ENCODE results near the gene SALL4. TPM values are rescaled to one million over a fixed set of nuclear protein-coding genes. Genes with fewer than 3 reads are reported as not detected.

SALL4 gene
- total and polyA plus RNA-seq, 2 of the 8 experiments (the other 6 are each of a cell fraction or from before 2014, with no cell fraction given) = 108 to 235 TPM

DNA sequence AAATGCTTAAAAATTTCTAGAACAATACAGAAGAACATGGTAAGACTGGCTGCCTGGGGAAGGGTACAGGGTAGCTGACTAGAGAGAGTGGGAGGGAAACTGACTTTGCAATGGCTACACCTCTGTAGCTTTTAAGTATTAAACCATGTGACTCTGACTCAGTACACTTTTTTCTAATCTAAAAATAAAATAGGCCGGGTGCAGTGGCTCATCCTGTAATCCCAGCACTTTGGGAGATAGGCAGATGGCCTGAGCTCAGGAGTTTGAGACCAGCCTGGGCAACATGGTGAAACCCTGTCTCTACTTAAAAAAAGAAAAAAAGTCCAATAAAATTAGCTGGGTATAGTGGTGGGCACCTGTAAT, 52.7 kb downstream of the SALL4 start:
- H3K79me1 ChIP-seq (ENCODE audit: low read depth, low read length) = no peaks in the 10 kb centered on the region
- H3K9me3 ChIP-seq (ENCODE audit: insufficient read depth in 2 of 2, low read depth in 1 of 2, low read length in 1 of 2) = no peaks in the 10 kb centered on the region
- peaks cover 0 to 3% (median 0%) of the 10 kb centered on the region in 4 experiments; a peak in 3 of 7 replicates for H3K4me1 ChIP-seq (replicated peaks in 1 of 4; ENCODE audit: control insufficient read depth in 3 of 4, insufficient read depth in 4 of 4, low read length in 3 of 4)
- H3K14ac ChIP-seq (ENCODE audit: insufficient read length) = no peak overlapping the region
- H3K4ac ChIP-seq (replicated peaks; ENCODE audit: insufficient read length, low read depth, low read length) = no peak overlapping the region
- FAIRE-seq (no peak), DNase-seq (ENCODE audit: low read depth in 1 of 2, low spot score in 2 of 2) (no peak)
- no peak overlapping the region for H3K4me2 ChIP-seq (ENCODE audit: insufficient read depth in 1 of 2, low read depth in 2 of 2, low read length in 2 of 2)
- TF ChIP-seq SIX5 (IDR thresholded peaks at IDR 0.05; ENCODE audit: low read depth, low read length) = no peak
- TF ChIP-seq MAFK (IDR thresholded peaks at IDR 0.05; ENCODE audit: low read depth, low read length) = no peak
- no peak for TF ChIP-seq PHF8 (conservative IDR thresholded peaks at IDR 0.05; ENCODE audit: low read depth, low read length)
- TF ChIP-seq CHD1 (IDR thresholded peaks at IDR 0.05; ENCODE audit: low read depth, low read length) = no peak
- TF ChIP-seq, protein P1, sequence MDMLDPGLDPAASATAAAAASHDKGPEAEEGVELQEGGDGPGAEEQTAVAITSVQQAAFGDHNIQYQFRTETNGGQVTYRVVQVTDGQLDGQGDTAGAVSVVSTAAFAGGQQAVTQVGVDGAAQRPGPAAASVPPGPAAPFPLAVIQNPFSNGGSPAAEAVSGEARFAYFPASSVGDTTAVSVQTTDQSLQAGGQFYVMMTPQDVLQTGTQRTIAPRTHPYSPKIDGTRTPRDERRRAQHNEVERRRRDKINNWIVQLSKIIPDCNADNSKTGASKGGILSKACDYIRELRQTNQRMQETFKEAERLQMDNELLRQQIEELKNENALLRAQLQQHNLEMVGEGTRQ (IDR thresholded peaks at IDR 0.05; ENCODE audit: low read length) = no peak
- no peak for TF ChIP-seq CREB1 (IDR thresholded peaks at IDR 0.05)
- TF ChIP-seq JUND (IDR thresholded peaks at IDR 0.05; ENCODE audit: low read length) = no peak
- no peak for TF ChIP-seq SP2 (IDR thresholded peaks at IDR 0.05; ENCODE audit: low read length)
- TF ChIP-seq ZNF274 (IDR thresholded peaks at IDR 0.05; ENCODE audit: borderline replicate concordance, extremely low read depth, low read length) = no peak
- no peak for TF ChIP-seq EP300 (IDR thresholded peaks at IDR 0.05; ENCODE audit: borderline replicate concordance in 1 of 2, low read depth in 2 of 2, low read length in 2 of 2)
- H3K79me2 ChIP-seq (ENCODE audit: control insufficient read depth in 1 of 2, insufficient read depth in 2 of 2, low read length in 2 of 2) = no peaks in the 10 kb centered on the region
- H3K27me3 ChIP-seq (replicated peaks in 1 of 4; ENCODE audit: control insufficient read depth in 3 of 4, extremely low read depth in 1 of 4, insufficient read depth in 3 of 4, low read length in 3 of 4) = no peaks in the 10 kb centered on the region
- H4K8ac ChIP-seq (ENCODE audit: extremely low read depth, insufficient read depth, low read length) = no peak overlapping the region
- no peak overlapping the region for H3K9ac ChIP-seq (replicated peaks in 1 of 4; ENCODE audit: extremely low read depth in 1 of 4, low read depth in 3 of 4, low read length in 3 of 4)
- H3K23me2 ChIP-seq (ENCODE audit: low read depth, low read length) = no peaks in the 10 kb centered on the region
- H2BK120ac ChIP-seq (replicated peaks; ENCODE audit: low read depth, low read length) = no peak overlapping the region
- H2BK5ac ChIP-seq (ENCODE audit: low read depth, low read length) = no peak overlapping the region
- no peak overlapping the region for H2BK12ac ChIP-seq (ENCODE audit: low read depth, low read length)
- H3K36me3 ChIP-seq (ENCODE audit: control insufficient read depth in 2 of 4, insufficient read depth in 4 of 4, low read length in 3 of 4) = no peaks in the 10 kb centered on the region
- WGBS, 2 experiments (ENCODE audit: extremely low coverage in 1 of 2, insufficient coverage in 1 of 2, insufficient read length in 1 of 2, insufficient replicate concordance in 2 of 2, low coverage in 1 of 2, low lambda C conversion rate in 2 of 2, missing lambda C conversion rate in 1 of 2) = 86% methylated on average over 1 of the region's 1 CpG; no CpG with 5 or more reads in 1 of the 2 experiments
- no peak overlapping the region for H3K27ac ChIP-seq (ENCODE audit: low read depth, low read length)
- CTCF ChIA-PET (ENCODE audit: partially characterized antibody) = interaction anchor here (1.0 to 1.4 kb wide), 3 partner anchors 20 to 140 kb away, joined by 3 to 6 read pairs (median 4); no protein-coding TSS in a partner anchor
- no peak overlapping the region for H3K18ac ChIP-seq (ENCODE audit: extremely low read depth, low read length)
- no peak overlapping the region for H3K23ac ChIP-seq (ENCODE audit: insufficient read length)
- H2BK15ac ChIP-seq (ENCODE audit: low read length) = no peak overlapping the region
- H4K91ac ChIP-seq (replicated peaks; ENCODE audit: insufficient read length, low read length) = no peak overlapping the region
- POLR2A ChIA-PET (ENCODE audit: partially characterized antibody) = interaction anchor here (0.9 kb wide), 1 partner anchor 18 kb away, joined by 3 read pairs; no protein-coding TSS in a partner anchor
- H4K20me1 ChIP-seq (replicated peaks in 1 of 2; ENCODE audit: control insufficient read depth in 1 of 2, insufficient read depth in 2 of 2, low read length in 2 of 2) = no peaks in the 10 kb centered on the region
- no peak overlapping the region for H2AFZ ChIP-seq (ENCODE audit: low read length)
- H2BK20ac ChIP-seq (ENCODE audit: low read length) = no peak overlapping the region
- H3K56ac ChIP-seq (replicated peaks; ENCODE audit: insufficient read length, low read depth, low read length) = no peak overlapping the region
- no peak overlapping the region for H3K4me3 ChIP-seq (ENCODE audit: extremely low read depth in 1 of 4, insufficient read depth in 2 of 4, low read depth in 3 of 4, low read length in 4 of 4)
- H4K5ac ChIP-seq (ENCODE audit: insufficient read length, low read depth, low read length) = no peak overlapping the region
- H2AK5ac ChIP-seq (ENCODE audit: low read depth, low read length) = no peak overlapping the region
